Ishikawa (cell line): ENCODE measurements around the gene KCNAB1.

ENCODE experiments used
- CEBPB ChIP-seq: IDR thresholded peaks from 2 replicates; pipeline ENCODE4 v1.6.1; 2012
- CREB1 ChIP-seq: IDR thresholded peaks from 2 replicates; pipeline ENCODE4 v1.6.1; 2012; ENCODE audit warnings: low read depth
- EGR1 ChIP-seq: IDR thresholded peaks from 2 replicates; pipeline ENCODE4 v1.6.1; 2012
- EP300 ChIP-seq: IDR thresholded peaks from 2 replicates; pipeline ENCODE4 v1.6.1; 2012; ENCODE audit warnings: borderline replicate concordance
- FOXM1 ChIP-seq: IDR thresholded peaks from 2 replicates; pipeline ENCODE4 v1.6.1; 2012; ENCODE audit warnings: low read depth, borderline replicate concordance
- NFIC ChIP-seq: IDR thresholded peaks from 2 replicates; pipeline ENCODE4 v1.6.1; 2012
- RAD21 ChIP-seq: IDR thresholded peaks from 2 replicates; pipeline ENCODE4 v1.6.1; 2012; ENCODE audit warnings: low read depth
- TAF1 ChIP-seq: IDR thresholded peaks from 2 replicates; pipeline ENCODE4 v1.6.1; 2012; ENCODE audit warnings: low read depth, mild to moderate bottlenecking
- TCF12 ChIP-seq: IDR thresholded peaks from 2 replicates; pipeline ENCODE4 v1.6.1; 2012; ENCODE audit warnings: low read depth
- TEAD4 ChIP-seq: IDR thresholded peaks from 2 replicates; pipeline ENCODE4 v1.6.1; 2012
- YY1 ChIP-seq: IDR thresholded peaks from 2 replicates; pipeline ENCODE4 v1.6.1; 2012; ENCODE audit warnings: low read depth
- ZBTB7A ChIP-seq: IDR thresholded peaks from 2 replicates; pipeline ENCODE4 v1.6.1; 2012; ENCODE audit warnings: low read depth
- TF ChIP-seq, protein P1 (sequence below): IDR thresholded peaks from 2 replicates; pipeline ENCODE4 v1.6.1; 2012; ENCODE audit warnings: low read depth, mild to moderate bottlenecking
- TF ChIP-seq, protein P2 (sequence below): IDR thresholded peaks from 2 replicates; pipeline ENCODE4 v1.6.1; 2012
- TF ChIP-seq, protein P3 (sequence below): IDR thresholded peaks from 2 replicates; pipeline ENCODE4 v1.6.1; 2012

Gene KCNAB1

DNA sequence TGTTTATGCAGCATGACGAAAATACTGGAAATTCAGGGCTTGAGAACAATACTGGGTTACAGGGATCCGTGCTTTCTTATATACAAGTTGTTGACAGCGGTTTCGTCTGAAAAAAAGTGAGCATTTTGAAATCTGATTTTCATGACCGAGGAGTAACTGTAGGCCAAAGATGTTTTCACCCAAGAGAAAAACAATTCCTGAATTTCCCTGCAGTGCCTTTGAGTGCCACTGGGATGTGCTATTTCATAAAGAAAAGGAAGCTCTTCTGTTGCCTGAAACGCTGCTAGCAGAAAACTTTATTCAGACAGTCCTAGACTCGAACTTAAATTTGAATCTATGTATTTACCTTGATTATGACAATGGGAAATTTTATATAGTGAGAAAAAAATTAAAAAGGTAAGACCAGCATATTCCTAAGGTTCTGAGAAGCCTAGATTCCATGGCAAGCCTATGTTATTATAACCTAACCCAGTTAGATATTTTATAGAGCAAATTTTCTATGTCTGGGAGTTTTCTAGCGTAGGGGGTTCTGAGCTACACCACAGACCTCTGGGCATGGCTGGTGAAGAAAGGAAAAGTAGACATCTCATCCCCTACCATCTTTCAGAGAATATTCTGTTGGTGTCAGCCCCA, 30.2 kb downstream of the KCNAB1 start:
- TF ChIP-seq, protein P1, sequence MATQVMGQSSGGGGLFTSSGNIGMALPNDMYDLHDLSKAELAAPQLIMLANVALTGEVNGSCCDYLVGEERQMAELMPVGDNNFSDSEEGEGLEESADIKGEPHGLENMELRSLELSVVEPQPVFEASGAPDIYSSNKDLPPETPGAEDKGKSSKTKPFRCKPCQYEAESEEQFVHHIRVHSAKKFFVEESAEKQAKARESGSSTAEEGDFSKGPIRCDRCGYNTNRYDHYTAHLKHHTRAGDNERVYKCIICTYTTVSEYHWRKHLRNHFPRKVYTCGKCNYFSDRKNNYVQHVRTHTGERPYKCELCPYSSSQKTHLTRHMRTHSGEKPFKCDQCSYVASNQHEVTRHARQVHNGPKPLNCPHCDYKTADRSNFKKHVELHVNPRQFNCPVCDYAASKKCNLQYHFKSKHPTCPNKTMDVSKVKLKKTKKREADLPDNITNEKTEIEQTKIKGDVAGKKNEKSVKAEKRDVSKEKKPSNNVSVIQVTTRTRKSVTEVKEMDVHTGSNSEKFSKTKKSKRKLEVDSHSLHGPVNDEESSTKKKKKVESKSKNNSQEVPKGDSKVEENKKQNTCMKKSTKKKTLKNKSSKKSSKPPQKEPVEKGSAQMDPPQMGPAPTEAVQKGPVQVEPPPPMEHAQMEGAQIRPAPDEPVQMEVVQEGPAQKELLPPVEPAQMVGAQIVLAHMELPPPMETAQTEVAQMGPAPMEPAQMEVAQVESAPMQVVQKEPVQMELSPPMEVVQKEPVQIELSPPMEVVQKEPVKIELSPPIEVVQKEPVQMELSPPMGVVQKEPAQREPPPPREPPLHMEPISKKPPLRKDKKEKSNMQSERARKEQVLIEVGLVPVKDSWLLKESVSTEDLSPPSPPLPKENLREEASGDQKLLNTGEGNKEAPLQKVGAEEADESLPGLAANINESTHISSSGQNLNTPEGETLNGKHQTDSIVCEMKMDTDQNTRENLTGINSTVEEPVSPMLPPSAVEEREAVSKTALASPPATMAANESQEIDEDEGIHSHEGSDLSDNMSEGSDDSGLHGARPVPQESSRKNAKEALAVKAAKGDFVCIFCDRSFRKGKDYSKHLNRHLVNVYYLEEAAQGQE, result no peak
- peak; percentile 90 for TF ChIP-seq RAD21
- TF ChIP-seq NFIC, result no peak

DNA sequence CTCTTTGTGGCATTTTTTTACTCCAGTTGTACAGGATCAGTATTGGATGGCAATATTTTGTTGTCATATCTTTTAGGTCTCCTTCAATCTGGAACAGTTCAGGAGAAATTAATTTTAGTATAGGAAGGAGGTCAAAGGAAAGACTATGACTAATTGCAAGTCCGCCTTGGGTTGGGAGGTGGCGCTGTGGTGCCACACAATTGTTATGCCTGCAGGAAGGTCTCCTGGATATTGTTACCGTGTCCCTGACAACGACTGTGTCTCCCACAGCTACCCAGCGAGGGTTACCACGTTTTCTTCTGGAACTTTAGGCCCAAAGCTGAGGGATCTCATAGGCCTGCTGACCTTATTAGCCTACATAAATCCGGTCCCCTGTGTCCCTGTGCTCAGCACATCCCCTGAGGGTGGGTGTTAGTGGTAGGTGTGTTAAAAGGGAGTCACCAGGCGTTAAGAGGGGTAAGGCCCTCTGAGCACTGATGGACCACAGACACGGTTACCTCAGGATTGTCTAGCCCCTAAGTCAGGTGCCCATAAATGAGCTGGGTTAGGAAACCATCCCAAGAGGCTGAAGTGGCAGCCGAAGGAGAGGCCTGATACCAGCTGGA, 31.5 kb downstream of the KCNAB1 start:
- TF ChIP-seq, protein P1, result no peak
- TF ChIP-seq, protein P2, sequence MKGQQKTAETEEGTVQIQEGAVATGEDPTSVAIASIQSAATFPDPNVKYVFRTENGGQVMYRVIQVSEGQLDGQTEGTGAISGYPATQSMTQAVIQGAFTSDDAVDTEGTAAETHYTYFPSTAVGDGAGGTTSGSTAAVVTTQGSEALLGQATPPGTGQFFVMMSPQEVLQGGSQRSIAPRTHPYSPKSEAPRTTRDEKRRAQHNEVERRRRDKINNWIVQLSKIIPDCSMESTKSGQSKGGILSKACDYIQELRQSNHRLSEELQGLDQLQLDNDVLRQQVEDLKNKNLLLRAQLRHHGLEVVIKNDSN, result no peak
- TF ChIP-seq CREB1, result no peak
- no peak for TF ChIP-seq CEBPB
- TF ChIP-seq RAD21, result peak; percentile 86

DNA sequence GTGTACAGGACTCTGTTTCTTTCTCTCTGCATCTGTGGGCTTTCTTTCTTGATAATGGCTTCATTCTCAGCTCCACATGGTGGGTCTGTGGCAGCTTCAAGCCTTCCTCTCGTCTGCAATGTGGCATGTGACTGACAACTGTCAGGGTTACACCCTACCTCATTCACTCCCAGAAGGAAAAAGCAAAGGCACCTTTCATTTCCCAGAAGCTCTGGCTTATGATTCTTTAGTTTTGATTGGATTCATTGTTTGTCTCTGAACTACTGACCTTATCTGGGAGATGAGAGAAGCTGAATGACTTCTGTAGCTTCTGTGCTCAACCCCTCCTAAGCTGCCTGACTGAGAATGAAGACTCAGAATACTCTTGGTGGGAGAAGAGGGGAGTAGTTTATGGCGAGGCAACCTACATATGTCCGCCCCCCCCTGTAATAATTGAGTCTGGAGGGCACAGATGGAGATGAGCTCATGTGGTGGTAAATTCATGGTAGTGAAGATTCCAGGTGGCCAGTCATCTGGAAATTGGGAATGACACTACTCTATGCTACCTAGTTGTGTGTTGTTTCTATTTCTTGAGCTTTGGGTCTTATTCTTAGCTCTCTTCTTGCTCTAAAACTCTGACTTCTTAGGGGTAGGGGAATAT, 38.4 kb downstream of the KCNAB1 start:
- TF ChIP-seq FOXM1, result no peak
- TF ChIP-seq ZBTB7A, result no peak
- no peak for TF ChIP-seq EP300
- no peak for TF ChIP-seq TAF1
- TF ChIP-seq, protein P3, sequence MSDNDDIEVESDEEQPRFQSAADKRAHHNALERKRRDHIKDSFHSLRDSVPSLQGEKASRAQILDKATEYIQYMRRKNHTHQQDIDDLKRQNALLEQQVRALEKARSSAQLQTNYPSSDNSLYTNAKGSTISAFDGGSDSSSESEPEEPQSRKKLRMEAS, result no peak
- TF ChIP-seq NFIC, result no peak
- TF ChIP-seq, protein P2, result no peak
- TF ChIP-seq CREB1, result no peak
- TF ChIP-seq TEAD4, result no peak
- no peak for TF ChIP-seq TCF12
- no peak for TF ChIP-seq YY1
- no peak for TF ChIP-seq EGR1
- TF ChIP-seq RAD21, result no peak
- TF ChIP-seq, protein P1, result no peak
- no peak for TF ChIP-seq CEBPB

DNA sequence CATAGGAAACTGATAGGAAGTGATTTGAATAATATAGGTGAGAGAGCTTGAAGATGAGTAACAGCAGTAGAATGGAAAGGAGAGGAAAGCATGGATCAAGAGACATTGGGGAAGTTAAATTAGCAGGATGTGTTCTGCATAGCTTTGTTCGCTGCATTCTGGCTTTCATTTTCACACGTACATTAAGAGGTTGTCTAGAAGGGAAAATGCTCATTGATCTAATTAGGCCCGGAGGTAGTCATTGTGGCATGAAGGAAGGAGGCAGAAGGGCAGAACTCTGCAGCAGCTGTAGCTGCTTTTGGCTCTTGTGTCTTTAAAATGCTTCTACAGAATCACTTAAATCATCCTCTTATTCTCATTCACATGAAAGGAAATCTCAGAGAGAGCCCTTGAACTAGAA, 40.3 kb downstream of the KCNAB1 start:
- TF ChIP-seq EP300 (no peak), CEBPB (no peak), FOXM1 (no peak), ZBTB7A (no peak), TAF1 (no peak), CREB1 (no peak), TEAD4 (no peak), YY1 (no peak), TCF12 (no peak), NFIC (no peak), EGR1 (no peak), RAD21 (no peak)
- TF ChIP-seq, protein P3, result no peak
- TF ChIP-seq, protein P1, result no peak
- TF ChIP-seq, protein P2, result no peak
